GM08714 (cell line): ENCODE data around the gene ABHD6.
"Not testable (repeated sequence)": the region's sequence is repeated elsewhere in the genome, so short reads cannot be mapped to it uniquely, and the experiment has no call there.

ENCODE experiments used
- H3K4me3 ChIP-seq: fragments of 200-500 bp; sonication (Bioruptor generic); 2 replicates; pipeline ENCODE4 v1.5.1; 2014; ENCODE audit warnings: mild to moderate bottlenecking, low read length, inconsistent platforms
- ZNF274 ChIP-seq: IDR thresholded peaks from 2 replicates; pipeline ENCODE4 v1.6.1; 2012; ENCODE audit warnings: mild to moderate bottlenecking, low read depth, low read length

The ABHD6 gene

DNA sequence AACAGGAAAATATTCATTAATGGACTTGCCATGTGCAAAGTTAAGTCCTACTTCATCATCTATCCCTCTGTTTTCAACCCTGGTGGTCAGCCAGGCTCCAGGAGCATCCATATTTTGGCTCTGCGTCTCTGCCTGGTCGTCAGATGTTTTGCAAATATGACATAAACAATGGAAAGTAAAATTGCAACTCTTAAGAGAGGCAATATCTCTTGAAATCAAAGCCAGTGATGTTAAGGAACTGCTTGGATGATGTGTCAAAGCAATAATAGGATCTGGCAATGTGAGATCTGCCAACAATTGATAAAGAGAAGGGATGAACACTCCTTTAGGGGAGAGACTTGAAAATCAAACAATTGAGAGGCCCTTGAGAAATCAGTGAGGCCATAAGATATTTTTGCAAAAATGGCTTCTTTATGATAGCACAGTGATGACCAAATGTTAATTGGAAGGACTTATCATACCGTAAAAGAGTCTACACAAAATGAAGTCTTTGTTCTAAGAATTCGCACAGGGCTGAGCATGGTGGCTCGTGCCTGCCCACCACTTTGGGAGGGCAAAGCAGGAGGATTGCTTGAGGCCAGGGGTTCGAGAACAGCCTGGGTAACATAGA is 6.5 kb downstream of the ABHD6 start:
- no peak for TF ChIP-seq ZNF274
- H3K4me3 ChIP-seq = no peak overlapping the region

DNA sequence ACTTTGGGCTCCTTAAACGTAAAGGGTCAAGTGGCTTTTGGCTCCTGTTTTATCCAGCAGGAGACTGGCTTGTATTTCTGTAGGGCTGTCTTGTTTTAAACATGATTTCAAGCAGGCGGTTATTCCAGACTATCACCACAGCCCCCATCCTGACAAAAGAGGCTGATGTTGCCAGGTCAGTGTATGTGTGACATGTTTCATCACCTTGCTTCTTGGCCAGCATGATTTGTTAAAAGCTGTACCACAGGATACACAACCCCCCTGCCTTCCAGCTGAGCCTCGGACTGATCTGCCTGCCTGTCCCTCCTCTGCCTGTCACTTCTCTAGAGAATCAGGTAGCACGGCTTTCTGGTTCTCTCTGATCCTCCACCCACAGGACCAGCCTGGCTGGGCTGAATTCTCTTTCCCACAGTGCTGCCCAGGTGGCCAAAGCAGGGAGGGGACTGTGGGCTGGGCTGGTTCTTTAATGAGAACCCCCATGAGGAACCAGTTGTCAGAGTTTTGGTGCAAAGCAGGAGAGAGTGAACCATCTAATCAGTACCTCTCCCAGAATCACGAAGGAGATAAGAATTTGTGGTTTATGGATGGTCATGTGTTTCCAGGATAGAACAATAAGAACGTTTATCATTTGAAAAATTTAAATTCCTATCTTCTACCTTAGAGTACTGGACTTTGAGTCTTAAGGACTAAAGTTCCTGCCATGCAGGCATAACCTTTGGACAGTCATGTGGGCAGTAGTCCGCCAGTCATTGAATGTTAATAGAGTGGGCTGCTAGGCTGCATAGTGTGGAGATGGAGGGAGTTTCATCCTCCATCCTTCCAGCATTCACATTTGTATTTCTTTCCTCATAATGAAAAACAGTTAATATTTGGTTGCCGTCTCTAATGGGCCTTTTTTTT is 8.8 kb downstream of the ABHD6 start:
- no peak for TF ChIP-seq ZNF274
- no peak overlapping the region for H3K4me3 ChIP-seq

DNA sequence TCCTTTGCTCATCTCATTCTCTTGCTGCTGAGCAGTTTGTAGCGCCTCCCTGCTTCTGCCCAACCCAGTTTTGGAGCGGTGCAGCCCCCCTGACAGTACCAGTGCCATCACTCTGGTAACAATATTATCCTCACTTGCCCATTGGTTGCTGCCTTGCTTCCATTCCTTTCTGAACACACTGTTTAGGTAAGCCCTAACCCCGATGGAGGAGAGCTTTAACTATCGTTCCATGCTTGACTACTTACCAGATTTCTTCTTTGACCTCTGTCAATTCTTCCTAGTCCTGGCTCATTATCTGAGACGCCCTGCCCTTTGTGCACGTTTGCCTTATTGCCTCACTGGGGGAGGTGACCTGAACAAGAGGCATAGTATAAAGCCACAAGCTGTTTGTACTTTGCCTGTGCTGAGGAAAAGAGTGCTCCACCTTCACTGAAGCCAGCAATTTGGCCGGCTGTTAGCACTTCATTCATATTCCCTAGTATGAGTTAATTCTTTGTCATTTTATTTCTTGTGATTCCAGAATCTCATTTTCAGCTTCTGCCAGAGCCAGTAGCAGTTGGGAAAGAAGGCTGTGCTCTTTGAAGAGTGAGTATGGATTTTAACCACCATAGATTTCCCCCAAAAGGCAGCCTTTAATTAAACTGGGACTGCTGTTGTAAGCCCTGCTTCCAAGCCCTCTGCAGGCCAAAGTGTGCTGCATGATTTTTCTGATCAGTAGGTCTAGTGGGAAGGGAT is 11.9 kb downstream of the ABHD6 start:
- no peak overlapping the region for H3K4me3 ChIP-seq
- TF ChIP-seq ZNF274 = no peak

DNA sequence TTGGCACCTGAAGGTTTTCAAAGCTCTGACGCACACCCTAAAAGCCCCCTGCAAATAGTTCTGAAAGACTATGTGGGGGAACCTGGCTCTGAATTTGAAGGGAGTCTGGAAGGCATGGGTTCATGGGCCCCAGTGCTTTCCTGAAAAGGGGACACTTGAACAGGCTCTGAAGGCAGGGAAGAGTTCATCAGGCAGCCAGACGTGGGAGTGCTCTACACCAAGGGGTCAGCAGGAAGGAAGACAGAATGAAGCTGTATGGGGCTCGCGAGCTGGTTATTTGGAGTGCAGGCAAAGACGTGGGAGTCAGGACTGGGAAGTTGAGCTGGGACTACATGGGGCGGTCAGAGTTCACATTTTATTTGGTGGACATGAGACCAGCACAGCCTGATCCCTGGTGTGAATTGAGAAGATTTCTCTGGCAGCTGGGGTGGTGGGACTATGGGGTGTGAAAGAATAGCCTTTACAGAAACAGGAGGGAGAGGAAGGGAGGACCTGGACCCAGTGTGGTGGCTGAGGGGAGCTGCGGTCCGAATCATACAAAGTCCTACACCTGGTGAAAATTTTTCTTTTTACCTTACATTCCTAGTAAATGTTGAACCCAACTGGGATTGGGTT is 12.6 kb downstream of the ABHD6 start:
- no peak overlapping the region for H3K4me3 ChIP-seq
- no peak for TF ChIP-seq ZNF274

DNA sequence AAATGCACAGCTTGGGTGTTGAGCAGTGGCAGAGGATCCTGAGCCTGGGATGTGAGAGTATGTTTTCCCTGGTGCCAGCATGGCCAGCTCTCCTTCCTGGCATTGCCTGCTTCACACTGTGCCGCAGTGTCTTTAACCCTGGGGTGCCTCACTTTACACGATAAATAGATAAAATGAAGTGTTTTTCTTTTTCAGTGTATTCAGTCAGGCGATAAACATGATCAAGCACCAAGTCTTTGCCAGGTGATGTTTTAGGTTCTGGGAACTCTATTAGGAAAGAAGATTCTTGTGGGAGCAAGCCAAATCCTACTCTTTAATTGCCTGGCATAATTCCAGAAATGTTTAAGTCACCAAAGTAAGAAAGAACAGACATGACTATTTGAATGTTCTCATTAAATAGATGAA is 14.0 kb downstream of the ABHD6 start:
- no peak for TF ChIP-seq ZNF274
- H3K4me3 ChIP-seq = no peak overlapping the region

DNA sequence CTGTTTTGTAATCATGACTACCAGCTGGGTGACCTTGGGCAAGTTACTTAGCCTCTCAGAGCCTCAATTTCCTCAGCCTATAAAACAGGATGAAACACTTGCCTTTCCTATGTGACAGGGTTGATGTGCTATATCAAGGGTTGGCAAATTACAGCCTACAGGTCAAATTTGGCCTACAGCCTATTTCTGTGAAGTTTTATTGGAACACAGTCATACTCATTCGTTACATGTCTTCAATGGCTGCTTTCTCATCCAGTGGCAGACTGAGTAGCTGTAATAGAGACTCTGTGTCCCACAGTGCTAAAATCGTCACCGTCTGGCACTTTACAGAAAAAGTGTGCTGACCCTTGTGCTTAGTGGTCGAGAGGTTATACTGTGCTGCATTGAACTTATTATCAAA is 16.6 kb downstream of the ABHD6 start:
- no peak for TF ChIP-seq ZNF274
- no peak overlapping the region for H3K4me3 ChIP-seq

DNA sequence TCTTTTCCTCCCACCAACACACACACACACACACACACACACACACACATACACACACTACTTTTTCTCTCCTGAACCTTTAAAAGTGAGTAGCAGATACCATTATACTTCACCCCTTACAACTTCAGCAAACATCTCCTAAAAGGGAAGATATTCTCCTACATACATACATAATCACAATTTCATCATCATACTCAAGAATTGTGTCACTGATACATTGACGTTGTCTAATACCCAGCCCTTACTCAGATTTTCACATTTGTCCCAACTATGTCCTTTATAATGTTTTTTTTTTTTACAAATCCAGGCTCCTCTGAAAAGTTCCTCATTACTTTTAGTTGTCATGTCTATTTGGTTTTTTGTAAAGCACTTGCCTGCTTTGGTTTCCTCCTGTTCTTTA is 18.5 kb downstream of the ABHD6 start:
- no peak for TF ChIP-seq ZNF274
- no peak overlapping the region for H3K4me3 ChIP-seq

DNA sequence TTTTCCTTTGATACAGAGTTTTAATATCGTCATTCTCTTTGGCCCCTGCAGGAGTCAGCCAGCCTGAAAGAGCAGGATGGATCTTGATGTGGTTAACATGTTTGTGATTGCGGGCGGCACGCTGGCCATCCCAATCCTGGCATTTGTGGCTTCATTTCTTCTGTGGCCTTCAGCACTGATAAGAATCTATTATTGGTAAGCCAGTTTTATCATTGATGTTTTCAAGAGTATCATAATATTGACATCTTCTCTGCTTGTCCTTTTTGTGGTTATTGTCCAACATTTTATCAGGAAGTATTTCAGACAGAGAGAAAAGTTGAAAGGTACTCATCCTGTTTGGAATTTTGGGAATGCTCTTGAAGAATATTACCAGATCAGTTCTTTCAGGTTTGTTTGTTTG is 18.9 kb downstream of the ABHD6 start:
- TF ChIP-seq ZNF274 = no peak
- no peak overlapping the region for H3K4me3 ChIP-seq

DNA sequence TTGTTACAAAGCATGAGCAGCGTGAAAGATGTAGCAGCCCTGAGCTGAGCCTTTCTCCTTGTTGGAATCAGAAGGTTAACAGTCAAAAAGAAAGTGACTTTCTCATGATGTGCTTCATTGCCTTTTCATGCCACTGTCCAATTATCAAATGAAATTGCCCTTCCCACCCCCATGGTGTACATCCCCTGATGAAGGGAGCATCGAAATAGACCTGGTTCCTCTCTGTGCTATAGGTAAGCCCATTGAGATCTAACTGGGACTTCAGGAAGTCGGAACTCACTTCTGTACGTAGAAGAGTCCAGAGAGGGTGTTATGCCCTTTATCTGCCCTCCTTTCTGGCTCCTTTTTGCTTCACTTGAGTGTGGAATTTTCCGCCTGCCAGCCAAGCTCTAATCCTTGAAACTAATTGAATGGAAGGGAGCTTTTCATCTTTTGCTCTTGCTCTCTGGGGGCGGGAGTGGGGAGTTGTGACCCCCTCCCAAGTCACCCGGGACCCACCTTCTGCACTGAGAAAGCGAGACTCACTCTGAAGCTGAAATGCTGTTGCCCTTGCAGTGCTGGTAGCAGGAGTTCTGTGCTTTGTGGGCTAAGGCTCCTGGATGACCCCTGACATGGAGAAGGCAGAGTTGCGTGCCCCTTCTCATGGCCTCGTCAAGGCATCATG is 20.9 kb downstream of the ABHD6 start:
- no peak for TF ChIP-seq ZNF274
- no peak overlapping the region for H3K4me3 ChIP-seq

DNA sequence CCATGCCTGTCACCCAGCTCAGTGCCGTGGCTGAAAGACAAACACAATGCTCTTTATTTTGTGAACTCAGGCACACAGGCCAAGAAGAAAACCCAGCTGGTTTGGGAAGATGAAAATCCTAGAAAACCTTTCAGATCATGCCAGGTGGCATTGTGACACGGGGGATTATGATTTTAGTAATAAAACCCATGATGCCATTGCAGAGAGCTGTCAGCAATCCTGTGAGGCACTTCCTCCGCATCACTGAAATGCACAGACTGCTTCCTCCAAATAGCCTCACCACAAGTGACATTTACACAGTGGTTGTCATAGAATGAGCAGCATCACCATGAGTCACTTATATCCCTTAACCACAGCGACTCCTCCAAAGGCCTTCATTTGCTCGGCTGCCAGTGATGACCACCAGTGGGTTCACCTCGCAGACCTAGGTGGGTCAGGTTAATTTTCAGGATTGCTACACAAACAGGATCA is 22.7 kb downstream of the ABHD6 start:
- no peak for TF ChIP-seq ZNF274
- no peak overlapping the region for H3K4me3 ChIP-seq

DNA sequence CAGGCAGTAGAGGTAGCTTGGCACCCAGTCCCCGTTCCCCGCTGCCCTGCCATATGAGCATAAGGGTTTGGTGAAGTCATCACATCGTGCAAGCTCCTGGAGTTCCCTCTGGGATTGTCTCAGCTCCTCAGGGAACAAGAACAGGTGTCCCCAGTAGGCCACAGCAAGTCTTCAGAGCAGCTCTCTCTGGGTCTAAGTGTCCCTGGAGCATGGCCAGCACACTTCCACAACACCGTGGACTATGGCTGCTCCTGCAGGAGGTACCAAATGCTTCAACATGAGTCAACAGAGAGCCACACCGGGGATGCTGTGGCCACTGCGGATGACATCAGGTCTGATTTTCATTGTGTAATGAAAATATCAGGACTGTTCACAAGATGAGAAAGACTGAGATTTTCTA is 23.1 kb downstream of the ABHD6 start:
- H3K4me3 ChIP-seq = no peak overlapping the region
- TF ChIP-seq ZNF274 = no peak

DNA sequence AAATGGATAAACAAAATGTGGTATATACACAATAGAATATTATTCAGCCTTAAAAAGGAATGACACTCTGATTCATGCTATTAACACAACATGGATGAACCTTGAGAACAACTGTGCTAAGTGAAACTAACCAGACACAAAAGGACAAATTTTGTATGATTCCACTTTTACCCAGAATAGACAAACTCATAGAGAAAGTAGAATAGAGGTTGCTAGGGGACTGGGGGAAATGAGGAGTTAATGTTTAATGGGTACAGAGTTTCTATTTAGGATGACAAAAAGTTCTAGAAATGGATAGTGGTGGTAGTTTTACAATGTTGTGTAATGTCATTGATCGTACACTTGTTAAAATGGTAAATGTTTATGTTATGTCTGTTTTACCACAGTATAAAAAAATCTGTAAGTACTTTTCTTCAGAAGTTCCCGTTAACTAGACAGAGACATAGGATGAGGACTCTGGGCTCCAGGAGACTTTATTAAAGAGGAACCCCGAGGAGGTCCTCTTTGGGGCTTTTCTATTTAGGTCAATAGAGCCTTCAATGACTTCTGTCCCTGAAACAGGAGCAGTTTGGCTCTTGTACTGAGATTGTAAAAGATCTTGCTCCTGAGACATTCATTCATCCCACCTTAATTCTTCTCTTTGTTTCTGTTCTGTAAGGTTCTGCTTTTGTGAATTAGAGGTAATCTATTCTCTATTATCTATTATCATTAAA is 24.5 kb downstream of the ABHD6 start:
- no peak overlapping the region for H3K4me3 ChIP-seq
- no peak for TF ChIP-seq ZNF274

DNA sequence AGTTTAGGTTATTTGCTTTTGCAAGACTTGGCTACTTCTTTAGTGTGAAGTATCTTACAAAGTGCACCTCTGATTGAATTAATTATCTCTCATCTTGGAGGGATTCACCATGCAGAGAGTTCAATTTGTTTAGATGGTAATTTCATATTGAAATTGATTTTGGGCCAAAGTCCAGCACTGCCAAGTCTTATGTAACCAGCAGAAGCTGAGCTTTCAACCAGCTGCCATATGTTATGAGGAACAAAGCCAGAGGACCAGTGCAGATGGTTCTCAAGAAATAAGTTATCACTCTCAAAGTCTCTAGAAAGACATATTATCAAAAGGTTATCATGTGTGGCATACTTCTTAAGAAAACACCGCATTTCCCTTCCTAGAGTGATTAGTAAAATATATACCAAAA is 29.0 kb downstream of the ABHD6 start:
- TF ChIP-seq ZNF274 = no peak
- H3K4me3 ChIP-seq = no peak overlapping the region

DNA sequence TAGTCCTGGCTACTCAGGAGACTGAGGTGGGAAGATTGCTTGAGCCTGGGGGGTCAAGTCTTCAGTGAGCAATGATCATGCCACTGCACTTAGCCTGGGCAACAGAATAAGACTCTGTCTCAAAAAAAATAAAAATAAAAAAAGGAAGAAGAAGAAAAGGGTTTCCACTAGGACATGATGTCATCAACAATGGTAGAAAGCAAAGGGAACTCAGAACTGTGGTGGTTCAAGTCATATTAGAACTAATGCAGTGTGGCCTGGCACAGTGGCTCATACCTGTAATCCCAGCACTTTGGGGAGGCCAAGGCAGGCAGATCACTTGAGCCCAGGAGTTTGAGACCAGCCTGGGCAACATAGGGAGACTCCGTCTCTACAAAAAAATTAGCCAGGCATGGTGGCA is 30.0 kb downstream of the ABHD6 start:
- not testable (repeated sequence) for H3K4me3 ChIP-seq
